HepG2 (cell line): ENCODE measurements around the gene TRMU. TPM values are rescaled to one million over a fixed set of nuclear protein-coding genes. Genes with fewer than 3 reads are reported as not detected.

Experiments used
- ATAC-seq: fragments of 200-7000 bp; cut with Tn5 transposase; 3 replicates; pipeline ENCODE4 v1.9.1; 2020; ENCODE audit warnings: mild to moderate bottlenecking, moderate library complexity
- BruUV-seq: library from RNA; stranded (reverse); fragments of 400-500 nt; replicated peaks from 2 replicates; lab custom pipeline; 2021; lab: Mats Ljungman, UMichigan
- CTCF ChIA-PET: fragments of 300-600 bp; formaldehyde crosslinking; extraction: SDS; loops from one replicate; lab custom pipeline; 2021; ENCODE audit warnings: low total read pairs, inconsistent platforms, low intra/inter-chr PET ratio; lab: Yijun Ruan, JAX
- POLR2A ChIA-PET: fragments of 350-600 bp; sonication (Branson Sonifier 250); formaldehyde crosslinking; loops from one replicate; lab custom pipeline; 2020; ENCODE audit warnings: antibody characterized with exemption, inconsistent platforms; lab: Yijun Ruan, JAX
- DNase-seq: peaks from one replicate; pipeline ENCODE4 v3.0.0-alpha.2; 2015; ENCODE audit warnings: low spot score
- FAIRE-seq: peaks from 3 replicates; lab custom pipeline; 2011; peaks lifted over from hg19 to GRCh38; lab: Jason Lieb, UNC
- H2AFZ ChIP-seq: one replicate; pipeline ENCODE4 v1.6.1; 2011; ENCODE audit warnings: low read length, inconsistent platforms
- H3K27ac ChIP-seq: fragments of 300-600 bp; 3 replicates; pipeline ENCODE4 v1.8.0; 2011; ENCODE audit warnings: mixed run types, mild to moderate bottlenecking, mixed read lengths, low read length, inconsistent platforms; ENCODE audit not compliant: insufficient read depth; ENCODE audit errors: extremely low read length
- H3K27me3 ChIP-seq, 2 experiments: fragments of 200-600 bp in 1 of 2; 2 replicates in 1 of 2; 3 replicates in 1 of 2; pipeline versions ENCODE4 v1.6.0 to v1.8.0; 2011; ENCODE audit warnings: low read length in 2 of 2, mild to moderate bottlenecking in 2 of 2, moderate library complexity in 2 of 2, inconsistent platforms in 1 of 2; ENCODE audit not compliant: insufficient read depth in 2 of 2, control insufficient read depth in 1 of 2
- H3K36me3 ChIP-seq, 2 experiments: fragments of 200-600 bp in 1 of 2; replicated peaks in 1 of 2; 2 replicates in 1 of 2; 3 replicates in 1 of 2; pipeline versions ENCODE4 v1.5.1 to v1.8.0; 2011; ENCODE audit warnings: low read length in 2 of 2, inconsistent platforms in 1 of 2; ENCODE audit not compliant: insufficient read depth in 2 of 2, control insufficient read depth in 1 of 2
- H3K4me1 ChIP-seq: 2 replicates; pipeline ENCODE4 v1.5.1; 2012; ENCODE audit warnings: low read length, inconsistent platforms; ENCODE audit not compliant: insufficient read depth
- H3K4me2 ChIP-seq: 2 replicates; pipeline ENCODE4 v1.6.0; 2011; ENCODE audit warnings: low read depth, low read length, inconsistent platforms
- H3K4me3 ChIP-seq, 3 experiments: fragments of 200-600 bp in 1 of 3; sonication (generic), shearing (Covaris generic) in 1 of 3; replicated peaks in 1 of 3; 2 replicates each; pipeline ENCODE4 v1.5.1; 2011 to 2016; ENCODE audit warnings: low read length in 3 of 3, inconsistent platforms in 2 of 3, low read depth in 2 of 3, mild to moderate bottlenecking in 2 of 3, control low read depth in 1 of 3, mixed read lengths in 1 of 3; ENCODE audit not compliant: insufficient read depth in 1 of 3
- H3K79me2 ChIP-seq: one replicate; pipeline ENCODE4 v1.6.1; 2011; ENCODE audit warnings: low read length, inconsistent platforms; ENCODE audit not compliant: insufficient read depth
- H3K9ac ChIP-seq: 2 replicates; pipeline ENCODE4 v1.6.0; 2011; ENCODE audit warnings: mild to moderate bottlenecking, low read depth, low read length, inconsistent platforms; ENCODE audit not compliant: insufficient read depth
- H3K9me3 ChIP-seq: 2 replicates; pipeline ENCODE4 v1.5.1; 2012; ENCODE audit warnings: mild to moderate bottlenecking, low read length
- H4K20me1 ChIP-seq: 2 replicates; pipeline ENCODE4 v1.6.0; 2011; ENCODE audit warnings: inconsistent platforms, mild to moderate bottlenecking, low read length, moderate library complexity; ENCODE audit not compliant: insufficient read depth
- AGO1 ChIP-seq: fragments of 200-400 bp; formaldehyde crosslinking; IDR thresholded peaks from 2 replicates; pipeline ENCODE4 v1.6.1; 2017; ENCODE audit warnings: mild to moderate bottlenecking, low read depth, low read length, moderate library complexity; ENCODE audit not compliant: poor library complexity, severe bottlenecking
- GRHL1 ChIP-seq: sonication (generic); formaldehyde crosslinking; conservative IDR thresholded peaks from 2 replicates; pipeline ENCODE4 v1.8.0; 2022; ENCODE audit warnings: missing genetic modification reagents
- HNRNPL ChIP-seq: fragments of 200-400 bp; formaldehyde crosslinking; IDR thresholded peaks from 2 replicates; pipeline ENCODE4 v1.6.1; 2017; ENCODE audit warnings: mild to moderate bottlenecking, low read depth, low read length
- JUND ChIP-seq: sonication (generic); formaldehyde crosslinking; IDR thresholded peaks from 2 replicates; pipeline ENCODE4 v1.8.0; 2022; ENCODE audit warnings: mild to moderate bottlenecking, missing genetic modification reagents
- LBX2 ChIP-seq: sonication (generic); formaldehyde crosslinking; IDR thresholded peaks from 2 replicates; pipeline ENCODE4 v1.5.0; 2020; ENCODE audit warnings: missing genetic modification reagents, mild to moderate bottlenecking, borderline replicate concordance
- MBD4 ChIP-seq: IDR thresholded peaks from 2 replicates; pipeline ENCODE4 v1.6.1; 2012; ENCODE audit warnings: low read length, inconsistent platforms, borderline replicate concordance
- MTF2 ChIP-seq: sonication (generic); formaldehyde crosslinking; IDR thresholded peaks from 2 replicates; pipeline ENCODE4 v1.5.0; 2020; ENCODE audit warnings: missing genetic modification reagents, borderline replicate concordance
- RBAK ChIP-seq: sonication (generic); formaldehyde crosslinking; IDR thresholded peaks from 2 replicates; pipeline ENCODE4 v1.5.1; 2020; ENCODE audit warnings: mild to moderate bottlenecking, missing genetic modification reagents
- SMAD1 ChIP-seq: sonication (generic); formaldehyde crosslinking; IDR thresholded peaks from 2 replicates; pipeline ENCODE4 v1.4.0; 2020; ENCODE audit warnings: missing genetic modification reagents, low read depth, mild to moderate bottlenecking, borderline replicate concordance
- SSRP1 ChIP-seq: IDR thresholded peaks from 2 replicates; pipeline ENCODE4 v1.6.1; 2016; ENCODE audit warnings: control low read depth
- STAG1 ChIP-seq: sonication (generic); formaldehyde crosslinking; IDR thresholded peaks from 2 replicates; pipeline ENCODE4 v1.4.0; 2020; ENCODE audit warnings: missing genetic modification reagents
- ZNF326 ChIP-seq: sonication (generic); formaldehyde crosslinking; IDR thresholded peaks from 2 replicates; pipeline ENCODE4 v1.4.0; 2020; ENCODE audit warnings: missing genetic modification reagents, borderline replicate concordance
- ZNF563 ChIP-seq: sonication (generic); formaldehyde crosslinking; IDR thresholded peaks from 2 replicates; pipeline ENCODE4 v1.8.0; 2022; ENCODE audit warnings: mild to moderate bottlenecking, moderate library complexity, missing genetic modification reagents
- ZNF639 ChIP-seq: conservative IDR thresholded peaks from 2 replicates; pipeline ENCODE4 v1.6.1; 2018; ENCODE audit warnings: missing genetic modification reagents
- ZNF720 ChIP-seq: sonication (generic); formaldehyde crosslinking; IDR thresholded peaks from 2 replicates; pipeline ENCODE4 v1.4.0; 2020; ENCODE audit warnings: missing genetic modification reagents
- ZNF761 ChIP-seq: sonication (generic); formaldehyde crosslinking; conservative IDR thresholded peaks from 2 replicates; pipeline ENCODE4 v1.4.0; 2020; ENCODE audit warnings: mild to moderate bottlenecking, missing genetic modification reagents
- ZNF766 ChIP-seq: sonication (generic); formaldehyde crosslinking; IDR thresholded peaks from 2 replicates; pipeline ENCODE4 v1.5.0; 2020; ENCODE audit warnings: missing genetic modification reagents, borderline replicate concordance
- ZSCAN31 ChIP-seq: sonication (generic); formaldehyde crosslinking; IDR thresholded peaks from 2 replicates; pipeline ENCODE4 v1.5.0; 2020; ENCODE audit warnings: low read depth, mild to moderate bottlenecking, missing genetic modification reagents
- WGBS: methylation state at CpG from one replicate; pipeline ENCODE4 v1.1.6; 2017; ENCODE audit warnings: low lambda C conversion rate; 5-methylcytosine and 5-hydroxymethylcytosine counted together
- in situ Hi-C: cut with HindIII; loops from 2 replicates; pipeline ENCODE4 v1.10.0; 2017; ENCODE audit warnings: low pct_unique_long_range_greater_than_20kb; ENCODE audit not compliant: extremely low pct_ligation_motif_present
- intact Hi-C: fragments of 100-400 bp; cut with micrococcal nuclease; formaldehyde crosslinking; loops from one replicate; pipeline ENCODE4 v1.10.0; 2022; ENCODE audit not compliant: unreplicated experiment
- polyA plus RNA-seq, 8 experiments: library from polyadenylated mRNA; depleted of rRNA in 3 of 8; stranded (reverse) in 7 of 8; unstranded in 1 of 8; fragments of >200 nt; fragmentation: Illumina TruSeq in 4 of 8; extraction: Trizol in 4 of 8; gene quantifications; 2 replicates each; pipeline versions ENCODE4 v1.2.1 to v1.2.3, GENCODE V29; 2011 to 2016; ENCODE audit warnings: low read depth in 4 of 8, missing spikeins in 1 of 8, mixed read lengths in 1 of 8; ENCODE audit not compliant: insufficient read depth in 1 of 8
- total RNA-seq, 5 experiments: library from RNA; depleted of rRNA; stranded (reverse); fragments of >200 nt; fragmentation: Illumina TruSeq; extraction: Trizol; gene quantifications; 2 replicates each; pipeline ENCODE4 v1.2.3, GENCODE V29; 2016; ENCODE audit warnings: low read depth in 1 of 5
- TF ChIP-seq, protein P1 (sequence below): IDR thresholded peaks from 2 replicates; pipeline ENCODE4 v1.6.1; 2018; ENCODE audit warnings: missing genetic modification reagents, mild to moderate bottlenecking, missing compliant biosample characterization

Gene TRMU
- total and polyA plus RNA-seq, 2 of the 13 experiments (the other 11 are each of a cell fraction or from before 2014, with no cell fraction given) = 31.0 to 50.2 TPM

- TF ChIP-seq ZNF766 (no peak), JUND (CRISPR knock-in tag) (no peak)
- TF ChIP-seq, protein P1, sequence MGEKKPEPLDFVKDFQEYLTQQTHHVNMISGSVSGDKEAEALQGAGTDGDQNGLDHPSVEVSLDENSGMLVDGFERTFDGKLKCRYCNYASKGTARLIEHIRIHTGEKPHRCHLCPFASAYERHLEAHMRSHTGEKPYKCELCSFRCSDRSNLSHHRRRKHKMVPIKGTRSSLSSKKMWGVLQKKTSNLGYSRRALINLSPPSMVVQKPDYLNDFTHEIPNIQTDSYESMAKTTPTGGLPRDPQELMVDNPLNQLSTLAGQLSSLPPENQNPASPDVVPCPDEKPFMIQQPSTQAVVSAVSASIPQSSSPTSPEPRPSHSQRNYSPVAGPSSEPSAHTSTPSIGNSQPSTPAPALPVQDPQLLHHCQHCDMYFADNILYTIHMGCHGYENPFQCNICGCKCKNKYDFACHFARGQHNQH (CRISPR knock-in tag) = no peak
Observed at GRCh38 chr22:46294784-46295183, 40.7 kb upstream of the TRMU start (continued).

- Histone ChIP-seq H3K79me2 (peaks cover 18% of the 10 kb centered on the region), H3K4me1 (peaks cover 28% of the 10 kb centered on the region), H3K4me2 (peak overlapping the region; percentile 96), H3K4me3 (peak overlapping the region; percentile 82 to 91 (median 84)), H3K9ac (peak overlapping the region; percentile 66), H3K36me3 (peaks cover 14 to 37% of the 10 kb centered on the region in 2 experiments), H3K27ac (no peak overlapping the region), H2AFZ (no peak overlapping the region), H3K9me3 (no peaks in the 10 kb centered on the region), H3K27me3 (no peaks in the 10 kb centered on the region; a peak in 1 of 5 replicates), H4K20me1 (no peaks in the 10 kb centered on the region)
- ATAC-seq (peak; percentile 17), FAIRE-seq (no peak), DNase-seq (no peak)
- 90% methylated on average over 1 of the region's 4 CpGs for WGBS
- ChIA-PET CTCF (no interaction called here), POLR2A (interaction anchor here (1.0 to 2.4 kb wide), 10 partner anchors 8 to 167 kb away, joined by 3 to 33 read pairs (median 4); partner anchors contain the start of genes CDPF1, TRMU and TTC38)
- BruUV-seq = no TSS peak
- intact Hi-C loops (no loop called here), in situ Hi-C loops (no loop called here)
- TF ChIP-seq LBX2 (CRISPR knock-in tag) = no peak
- peak; percentile 30 for TF ChIP-seq AGO1
- no peak for TF ChIP-seq STAG1 (CRISPR knock-in tag)
- TF ChIP-seq SMAD1 (CRISPR knock-in tag) = no peak
- TF ChIP-seq ZNF761 (CRISPR knock-in tag) = no peak
- TF ChIP-seq GRHL1 (CRISPR knock-in tag) = no peak
- peak; percentile 60; the same call in 1 of the 2 replicates for TF ChIP-seq SSRP1 (CRISPR knock-in tag)
- TF ChIP-seq HNRNPL = 0 out of 2 replicates have a peak, but pooled peaks have one; percentile 11
- TF ChIP-seq ZNF563 (CRISPR knock-in tag) = no peak
- TF ChIP-seq ZNF720 = no peak
- no peak for TF ChIP-seq ZSCAN31
- no peak for TF ChIP-seq MTF2 (CRISPR knock-in tag)
- no peak for TF ChIP-seq RBAK (CRISPR knock-in tag)
- TF ChIP-seq ZNF326 (CRISPR knock-in tag) = peak; percentile 27; the same call in 1 of the 2 replicates
- no peak for TF ChIP-seq ZNF639 (CRISPR knock-in tag)
- 0 out of 2 replicates have a peak, but pooled peaks have one; percentile 41 for TF ChIP-seq MBD4
Observed at GRCh38 chr22:46295277-46295971, 40.1 kb upstream of the TRMU start.
